ENCODE data around the gene TMEM63A. TPM values are rescaled to one million over a fixed set of nuclear protein-coding genes. Genes with fewer than 3 reads are reported as not detected.

TMEM63A gene
- total and polyA plus RNA-seq, 2 experiments from 2014 or later, result 11.9 to 13.5 TPM

DNA sequence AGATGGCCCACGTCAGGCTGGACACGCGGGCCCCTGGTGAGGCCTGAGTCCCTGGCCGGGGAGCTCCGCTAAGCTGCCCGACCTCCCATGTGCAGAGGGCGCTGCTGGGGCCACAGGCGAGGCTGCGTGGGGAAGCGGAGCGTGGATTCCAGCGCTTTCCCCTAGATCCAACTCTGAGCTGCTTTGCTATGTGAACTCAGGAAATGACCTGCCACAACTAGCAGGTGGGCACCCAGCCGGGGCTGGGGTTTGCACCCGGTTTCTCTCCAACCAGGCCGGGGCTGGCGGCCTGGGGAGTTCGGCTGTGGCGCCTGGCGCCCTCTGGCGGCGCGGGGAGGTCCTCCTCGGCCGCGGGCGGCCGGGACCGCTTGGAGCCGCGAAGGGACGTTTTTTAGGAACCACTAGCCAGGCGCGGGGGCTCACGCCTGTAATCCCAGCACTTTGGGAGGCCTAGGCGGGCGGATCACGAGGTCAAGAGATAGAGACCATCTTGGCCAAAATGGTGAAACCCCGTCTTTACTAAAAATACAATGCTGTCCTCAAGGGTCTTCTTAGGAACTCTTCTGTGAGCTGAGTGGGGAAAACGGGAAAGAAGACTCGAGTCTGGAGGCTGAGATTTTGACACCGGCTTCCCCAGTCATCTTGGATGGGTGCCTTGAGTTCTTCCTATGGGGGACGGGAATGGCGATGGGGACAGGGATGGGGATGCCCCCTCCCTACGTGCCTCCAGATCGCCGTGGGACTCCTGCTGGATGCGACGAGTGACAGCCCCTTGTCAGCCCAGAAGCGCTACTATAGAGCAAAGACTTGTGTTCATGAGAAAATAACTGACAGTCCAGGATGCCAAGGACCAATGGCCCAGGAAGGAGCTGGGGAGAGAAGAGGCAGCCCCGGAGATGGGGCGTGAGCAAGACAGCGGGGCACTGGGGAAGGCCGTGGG is 29.3 kb upstream of the TMEM63A start:
- no peaks in the 10 kb centered on the region for H3K79me2 ChIP-seq (ENCODE audit: insufficient read depth)
- TF ChIP-seq EZH2 (IDR thresholded peaks at IDR 0.05; ENCODE audit: insufficient read depth, poor library complexity, severe bottlenecking), result no peak
- no peak for TF ChIP-seq EZH2phosphoT487 (IDR thresholded peaks at IDR 0.05; ENCODE audit: insufficient read depth, low read depth)
- no peaks in the 10 kb centered on the region for H3K9me2 ChIP-seq (ENCODE audit: insufficient read depth)
- H3K36me3 ChIP-seq (ENCODE audit: low read depth), result no peaks in the 10 kb centered on the region
- no peaks in the 10 kb centered on the region for H3K27me3 ChIP-seq (replicated peaks; ENCODE audit: insufficient read depth)
- H3K27ac ChIP-seq, result no peak overlapping the region
- peak overlapping the region; percentile 56 for H3K4me2 ChIP-seq (ENCODE audit: unreplicated experiment)
- H3F3A ChIP-seq (ENCODE audit: insufficient read depth), result no peaks in the 10 kb centered on the region
- H3K9ac ChIP-seq, result peak overlapping the region; percentile 21; the same call in 1 of the 2 replicates
- H3K4me1 ChIP-seq (ENCODE audit: insufficient read depth), result no peaks in the 10 kb centered on the region
- WGBS, 2 experiments (ENCODE audit: low coverage in 1 of 2, low lambda C conversion rate in 2 of 2, missing lambda C conversion rate in 2 of 2), result 35 to 57% methylated on average over 29 to 53 of the region's 53 CpGs
- in situ Hi-C loops (cut with MboI), result no loop called here
- peak; percentile 77 for DNase-seq
- no peaks in the 10 kb centered on the region for H4K20me1 ChIP-seq (ENCODE audit: insufficient read depth)
- no peak overlapping the region for H3K4me3 ChIP-seq
- H3K9me3 ChIP-seq (ENCODE audit: low read depth), result no peaks in the 10 kb centered on the region
- peak overlapping the region; percentile 69 for H2AFZ ChIP-seq

DNA sequence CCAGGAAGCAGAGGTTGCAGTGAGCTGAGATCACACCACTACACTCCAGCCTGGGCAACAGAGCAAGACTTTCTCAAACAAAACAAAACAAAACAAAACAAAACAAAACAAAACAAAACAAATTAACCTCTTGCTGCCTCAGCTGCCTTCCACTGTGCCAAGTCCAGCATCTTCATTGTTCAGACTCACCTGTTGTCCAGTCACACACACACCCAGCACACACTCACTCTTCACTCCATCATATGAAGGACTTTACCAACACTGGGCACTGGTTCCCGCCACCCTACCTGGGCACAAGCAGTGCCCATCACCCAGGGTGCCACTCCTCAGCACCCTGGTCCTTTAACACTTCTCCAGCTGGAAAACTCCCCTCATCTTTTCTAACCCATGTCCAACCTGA is 27.3 kb upstream of the TMEM63A start:
- in situ Hi-C loops (cut with MboI), result no loop called here
- DNase-seq, result no peak
- Histone ChIP-seq H3K79me2 (ENCODE audit: insufficient read depth) (no peaks in the 10 kb centered on the region), H3K36me3 (ENCODE audit: low read depth) (no peaks in the 10 kb centered on the region), H4K20me1 (ENCODE audit: insufficient read depth) (no peaks in the 10 kb centered on the region), H3F3A (ENCODE audit: insufficient read depth) (no peaks in the 10 kb centered on the region), H3K4me1 (ENCODE audit: insufficient read depth) (no peaks in the 10 kb centered on the region), H3K9ac (no peak overlapping the region), H2AFZ (no peak overlapping the region), H3K4me3 (no peak overlapping the region), H3K27ac (no peak overlapping the region), H3K27me3 (replicated peaks; ENCODE audit: insufficient read depth) (no peaks in the 10 kb centered on the region), H3K4me2 (ENCODE audit: unreplicated experiment) (no peak overlapping the region), H3K9me3 (ENCODE audit: low read depth) (no peaks in the 10 kb centered on the region), H3K9me2 (ENCODE audit: insufficient read depth) (no peaks in the 10 kb centered on the region)
- TF ChIP-seq EZH2phosphoT487 (IDR thresholded peaks at IDR 0.05; ENCODE audit: insufficient read depth, low read depth) (no peak), EZH2 (IDR thresholded peaks at IDR 0.05; ENCODE audit: insufficient read depth, poor library complexity, severe bottlenecking) (no peak)
- 93 to 100% methylated on average over 1 of the region's 1 CpG for WGBS, 2 experiments (ENCODE audit: low coverage in 1 of 2, low lambda C conversion rate in 2 of 2, missing lambda C conversion rate in 2 of 2)

DNA sequence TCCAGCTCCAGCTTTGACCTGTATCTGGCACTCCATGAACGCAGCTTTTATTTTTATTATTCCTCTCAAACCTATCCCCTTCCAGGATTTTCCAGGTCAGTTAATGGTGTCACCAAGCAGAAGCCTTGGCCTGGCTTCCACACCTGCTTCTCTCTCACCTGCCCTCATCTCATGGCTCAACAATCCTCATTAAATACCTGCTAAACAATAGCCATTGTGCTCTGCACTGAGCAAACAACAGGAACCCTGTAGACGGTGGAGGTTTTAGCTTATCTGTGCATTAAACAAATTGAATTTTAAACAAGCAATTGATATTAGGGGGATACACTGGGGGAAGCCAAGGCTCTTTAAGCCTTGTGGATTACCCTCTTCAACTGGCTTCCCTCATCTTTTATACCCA is 26.6 kb upstream of the TMEM63A start:
- no peaks in the 10 kb centered on the region for H3K9me3 ChIP-seq (ENCODE audit: low read depth)
- H4K20me1 ChIP-seq (ENCODE audit: insufficient read depth), result no peaks in the 10 kb centered on the region
- no peak overlapping the region for H3K4me3 ChIP-seq
- no peaks in the 10 kb centered on the region for H3K4me1 ChIP-seq (ENCODE audit: insufficient read depth)
- in situ Hi-C loops (cut with MboI), result no loop called here
- H3K9me2 ChIP-seq (ENCODE audit: insufficient read depth), result no peaks in the 10 kb centered on the region
- 67 to 76% methylated on average over 2 of the region's 2 CpGs for WGBS, 2 experiments (ENCODE audit: low coverage in 1 of 2, low lambda C conversion rate in 2 of 2, missing lambda C conversion rate in 2 of 2)
- no peaks in the 10 kb centered on the region for H3K79me2 ChIP-seq (ENCODE audit: insufficient read depth)
- H3K27ac ChIP-seq, result no peak overlapping the region
- H3K27me3 ChIP-seq (replicated peaks; ENCODE audit: insufficient read depth), result no peaks in the 10 kb centered on the region
- H2AFZ ChIP-seq, result no peak overlapping the region
- no peak for DNase-seq
- H3K9ac ChIP-seq, result no peak overlapping the region
- no peaks in the 10 kb centered on the region for H3K36me3 ChIP-seq (ENCODE audit: low read depth)
- TF ChIP-seq EZH2phosphoT487 (IDR thresholded peaks at IDR 0.05; ENCODE audit: insufficient read depth, low read depth), result no peak
- TF ChIP-seq EZH2 (IDR thresholded peaks at IDR 0.05; ENCODE audit: insufficient read depth, poor library complexity, severe bottlenecking), result no peak
- no peak overlapping the region for H3K4me2 ChIP-seq (ENCODE audit: unreplicated experiment)
- no peaks in the 10 kb centered on the region for H3F3A ChIP-seq (ENCODE audit: insufficient read depth)

DNA sequence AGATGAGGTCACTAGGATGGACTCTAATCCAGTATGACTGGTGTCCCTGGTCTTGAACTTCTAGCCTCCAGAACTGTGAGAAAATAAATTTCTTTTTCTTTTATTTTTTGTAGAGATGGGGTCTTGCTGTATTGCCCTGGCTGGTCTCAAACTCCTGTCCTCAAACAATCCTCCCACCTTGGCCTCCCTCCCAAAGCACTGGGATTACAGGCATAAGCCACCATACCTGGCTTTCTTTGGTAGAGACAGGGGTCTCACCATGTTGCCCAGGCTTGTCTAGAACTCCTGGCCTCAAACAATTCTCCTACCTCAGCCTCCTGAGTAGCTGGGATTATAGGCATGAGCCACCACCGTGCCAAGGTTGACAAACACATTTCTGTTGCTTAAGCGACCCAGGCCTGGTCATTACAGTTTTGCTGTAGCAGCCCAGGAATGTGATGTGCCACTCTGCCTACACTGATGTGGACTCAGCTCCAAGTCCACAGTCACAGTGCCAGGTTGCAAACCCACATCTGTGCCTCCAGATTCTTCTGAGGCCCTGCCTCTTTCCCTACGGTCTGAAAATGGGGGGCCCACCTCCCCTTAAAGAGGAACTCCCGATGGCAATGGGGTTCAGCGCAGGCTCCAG is 25.9 kb upstream of the TMEM63A start:
- WGBS, 2 experiments (ENCODE audit: low coverage in 1 of 2, low lambda C conversion rate in 2 of 2, missing lambda C conversion rate in 2 of 2), result 61 to 64% methylated on average over 5 of the region's 5 CpGs

More for the DNA sequence above, 25.9 kb upstream of the TMEM63A start:
- Histone ChIP-seq H3K27me3 (replicated peaks; ENCODE audit: insufficient read depth) (no peaks in the 10 kb centered on the region), H2AFZ (no peak overlapping the region), H3F3A (ENCODE audit: insufficient read depth) (no peaks in the 10 kb centered on the region), H3K36me3 (ENCODE audit: low read depth) (no peaks in the 10 kb centered on the region), H3K9me3 (ENCODE audit: low read depth) (no peaks in the 10 kb centered on the region), H4K20me1 (ENCODE audit: insufficient read depth) (no peaks in the 10 kb centered on the region), H3K27ac (no peak overlapping the region), H3K9me2 (ENCODE audit: insufficient read depth) (no peaks in the 10 kb centered on the region), H3K4me1 (ENCODE audit: insufficient read depth) (no peaks in the 10 kb centered on the region), H3K9ac (no peak overlapping the region), H3K79me2 (ENCODE audit: insufficient read depth) (no peaks in the 10 kb centered on the region), H3K4me2 (ENCODE audit: unreplicated experiment) (no peak overlapping the region), H3K4me3 (no peak overlapping the region)
- DNase-seq, result no peak
- in situ Hi-C loops (cut with MboI), result no loop called here
- TF ChIP-seq EZH2 (IDR thresholded peaks at IDR 0.05; ENCODE audit: insufficient read depth, poor library complexity, severe bottlenecking) (no peak), EZH2phosphoT487 (IDR thresholded peaks at IDR 0.05; ENCODE audit: insufficient read depth, low read depth) (no peak)
